MCF 10A (cell line): Measurements from ENCODE around the gene AGBL1. TPM values are rescaled to one million over a fixed set of nuclear protein-coding genes. Genes with fewer than 3 reads are reported as not detected.

ENCODE experiments used
- BruUV-seq: library from RNA; stranded (reverse); fragments of 400-500 nt; replicated peaks from 2 replicates; lab custom pipeline; 2021; lab: Mats Ljungman, UMichigan
- CTCF ChIA-PET: fragments of 300-600 bp; sonication (Branson Sonifier 250); formaldehyde crosslinking; extraction: SDS; loops from one replicate; lab custom pipeline; 2021; ENCODE audit warnings: antibody characterized with exemption, inconsistent platforms; lab: Yijun Ruan, JAX
- POLR2A ChIA-PET: fragments of 300-600, 350-650 bp; sonication (Branson Sonifier 250); formaldehyde crosslinking; extraction: SDS; loops from one replicate; lab custom pipeline; 2020; ENCODE audit warnings: antibody characterized with exemption, inconsistent platforms; lab: Yijun Ruan, JAX
- DNase-seq: peaks from one replicate; pipeline ENCODE4 v3.0.0-alpha.2; 2018; ENCODE audit not compliant: unreplicated experiment
- H3K27ac Mint-ChIP-seq: one replicate; pipeline ENCODE4 v1.8.0; 2022; ENCODE audit warnings: mild to moderate bottlenecking, low read depth, mixed read lengths; ENCODE audit not compliant: unreplicated experiment
- H3K27me3 Mint-ChIP-seq: one replicate; pipeline ENCODE4 v1.8.0; 2022; ENCODE audit warnings: mixed read lengths; ENCODE audit not compliant: insufficient read depth, unreplicated experiment
- H3K36me3 Mint-ChIP-seq: one replicate; pipeline ENCODE4 v1.8.0; 2022; ENCODE audit warnings: mild to moderate bottlenecking, moderate library complexity, mixed read lengths; ENCODE audit not compliant: insufficient read depth, unreplicated experiment
- H3K4me1 Mint-ChIP-seq: one replicate; pipeline ENCODE4 v1.8.0; 2022; ENCODE audit warnings: mixed read lengths; ENCODE audit not compliant: insufficient read depth, unreplicated experiment
- H3K4me3 Mint-ChIP-seq: one replicate; pipeline ENCODE4 v1.8.0; 2022; ENCODE audit warnings: mild to moderate bottlenecking, moderate library complexity, mixed read lengths; ENCODE audit not compliant: unreplicated experiment
- H3K9me3 Mint-ChIP-seq: one replicate; pipeline ENCODE4 v1.8.0; 2022; ENCODE audit warnings: mixed read lengths; ENCODE audit not compliant: unreplicated experiment
- intact Hi-C: fragments of 100-400 bp; cut with micrococcal nuclease; formaldehyde crosslinking; loops from 2 replicates; pipeline ENCODE4 v1.14.1; 2022
- total RNA-seq: library from RNA; stranded (reverse); gene quantifications from 2 replicates; pipeline ENCODE4 v1.2.3, GENCODE V29; 2022
- TF ChIP-seq, protein P1 (sequence below): fragments of 200-600 bp; IDR thresholded peaks from one replicate; pipeline ENCODE4 v1.8.0; 2022; ENCODE audit warnings: antibody characterized with exemption, mild to moderate bottlenecking; ENCODE audit not compliant: unreplicated experiment

The AGBL1 gene
- total RNA-seq, 1 experiment from 2014 or later, result not detected

DNA sequence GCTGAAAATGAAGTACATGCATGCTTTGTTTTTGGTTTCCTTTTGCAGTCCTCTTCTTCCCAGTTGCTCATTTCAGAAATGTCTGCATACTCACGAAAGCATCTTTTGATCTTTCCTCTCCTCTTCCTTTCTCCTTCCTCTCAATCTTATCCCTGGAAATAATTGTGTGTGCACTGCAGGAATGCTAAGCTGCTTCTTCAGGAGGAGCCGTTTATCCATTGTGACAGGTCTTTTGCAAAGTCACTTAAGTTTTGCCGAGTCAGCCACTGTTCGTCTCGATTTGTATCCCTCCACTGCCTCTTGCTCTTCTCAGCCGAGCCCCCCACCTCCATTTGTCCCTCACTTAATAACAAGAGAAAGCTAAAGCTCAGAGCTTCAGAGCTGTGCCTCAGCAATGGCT, 597.6 kb downstream of the AGBL1 start:
- no peak overlapping the region for H3K27ac Mint-ChIP-seq
- no peaks in the 10 kb centered on the region for H3K9me3 Mint-ChIP-seq
- CTCF ChIA-PET, result no interaction called here
- intact Hi-C loops, result no loop called here
- H3K4me1 Mint-ChIP-seq, result no peaks in the 10 kb centered on the region
- TF ChIP-seq, protein P1, sequence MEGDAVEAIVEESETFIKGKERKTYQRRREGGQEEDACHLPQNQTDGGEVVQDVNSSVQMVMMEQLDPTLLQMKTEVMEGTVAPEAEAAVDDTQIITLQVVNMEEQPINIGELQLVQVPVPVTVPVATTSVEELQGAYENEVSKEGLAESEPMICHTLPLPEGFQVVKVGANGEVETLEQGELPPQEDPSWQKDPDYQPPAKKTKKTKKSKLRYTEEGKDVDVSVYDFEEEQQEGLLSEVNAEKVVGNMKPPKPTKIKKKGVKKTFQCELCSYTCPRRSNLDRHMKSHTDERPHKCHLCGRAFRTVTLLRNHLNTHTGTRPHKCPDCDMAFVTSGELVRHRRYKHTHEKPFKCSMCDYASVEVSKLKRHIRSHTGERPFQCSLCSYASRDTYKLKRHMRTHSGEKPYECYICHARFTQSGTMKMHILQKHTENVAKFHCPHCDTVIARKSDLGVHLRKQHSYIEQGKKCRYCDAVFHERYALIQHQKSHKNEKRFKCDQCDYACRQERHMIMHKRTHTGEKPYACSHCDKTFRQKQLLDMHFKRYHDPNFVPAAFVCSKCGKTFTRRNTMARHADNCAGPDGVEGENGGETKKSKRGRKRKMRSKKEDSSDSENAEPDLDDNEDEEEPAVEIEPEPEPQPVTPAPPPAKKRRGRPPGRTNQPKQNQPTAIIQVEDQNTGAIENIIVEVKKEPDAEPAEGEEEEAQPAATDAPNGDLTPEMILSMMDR, result no peak
- peaks cover 14% of the 10 kb centered on the region for H3K27me3 Mint-ChIP-seq
- no peak for DNase-seq
- H3K36me3 Mint-ChIP-seq, result no peaks in the 10 kb centered on the region
- POLR2A ChIA-PET, result no interaction called here
- H3K4me3 Mint-ChIP-seq, result no peak overlapping the region
- no TSS peak for BruUV-seq

DNA sequence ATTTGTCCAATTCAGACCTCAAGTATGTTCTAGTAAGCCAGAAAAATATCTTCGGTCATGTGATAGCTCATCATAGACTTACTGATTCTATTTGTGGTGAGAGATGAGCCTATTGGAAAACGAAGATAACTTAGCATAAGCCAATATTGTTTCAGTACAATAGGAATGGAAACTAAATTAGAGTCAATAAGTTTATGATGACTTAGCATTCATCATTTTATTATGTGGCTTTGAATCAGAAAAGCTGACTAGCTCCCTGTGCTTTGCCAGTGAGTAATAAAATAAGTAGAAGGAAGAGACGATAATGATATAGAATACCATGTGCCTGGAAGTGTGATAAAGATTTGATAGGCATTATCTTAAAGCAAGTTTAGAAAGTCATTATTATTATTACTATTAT, 605.6 kb downstream of the AGBL1 start:
- intact Hi-C loops, result no loop called here
- ChIA-PET CTCF (no interaction called here), POLR2A (no interaction called here)
- H3K27me3 Mint-ChIP-seq, result peaks cover 25% of the 10 kb centered on the region
- no peak overlapping the region for H3K4me3 Mint-ChIP-seq
- H3K9me3 Mint-ChIP-seq, result no peaks in the 10 kb centered on the region
- TF ChIP-seq, protein P1, result no peak
- DNase-seq, result no peak
- no peaks in the 10 kb centered on the region for H3K4me1 Mint-ChIP-seq
- no peak overlapping the region for H3K27ac Mint-ChIP-seq
- H3K36me3 Mint-ChIP-seq, result no peaks in the 10 kb centered on the region
- no TSS peak for BruUV-seq

DNA sequence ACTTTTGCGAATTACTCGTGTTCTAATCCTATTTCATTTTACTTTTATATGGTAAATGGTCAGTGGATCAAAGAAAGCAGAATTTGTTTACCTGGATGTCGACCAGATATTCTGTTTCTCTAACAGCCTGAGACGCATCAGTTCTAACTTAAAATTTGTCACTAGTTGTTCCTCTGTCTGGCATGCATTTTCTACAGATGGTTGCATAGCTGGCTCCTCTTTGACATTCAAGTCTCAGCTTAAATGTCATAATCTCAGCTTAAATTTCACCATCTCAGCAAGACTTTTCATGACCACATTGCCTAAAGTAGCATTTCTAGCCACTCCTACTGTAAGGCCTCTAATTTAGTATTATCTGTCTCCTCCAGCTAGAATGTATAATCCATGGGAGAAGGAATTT, 609.3 kb downstream of the AGBL1 start:
- no peaks in the 10 kb centered on the region for H3K36me3 Mint-ChIP-seq
- no peak overlapping the region for H3K27ac Mint-ChIP-seq
- POLR2A ChIA-PET, result no interaction called here

DNA sequence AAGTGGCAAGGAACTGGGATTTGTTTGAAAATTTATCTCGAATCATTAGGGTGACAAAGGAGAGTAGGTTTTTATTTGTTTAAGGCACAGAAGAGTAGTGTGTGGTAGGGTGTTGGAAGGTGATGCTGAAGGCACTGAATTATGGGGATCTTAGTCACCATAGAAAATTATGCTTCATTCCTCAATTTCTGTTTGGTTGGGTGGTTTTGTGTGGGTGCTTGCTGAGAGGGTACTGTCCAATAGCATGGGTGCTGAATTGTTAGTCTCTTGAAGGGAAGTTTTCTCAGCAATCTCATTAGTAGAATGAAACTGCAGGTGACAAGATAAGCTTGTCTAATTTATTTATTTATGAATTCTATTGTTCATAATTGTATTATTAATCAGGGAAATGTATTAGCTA, 610.9 kb downstream of the AGBL1 start:
- Mint-ChIP-seq H3K9me3 (no peaks in the 10 kb centered on the region), H3K4me1 (no peaks in the 10 kb centered on the region), H3K4me3 (no peak overlapping the region), H3K36me3 (no peaks in the 10 kb centered on the region), H3K27ac (no peak overlapping the region), H3K27me3 (peaks cover 14% of the 10 kb centered on the region)
- intact Hi-C loops, result no loop called here
- no TSS peak for BruUV-seq
- TF ChIP-seq, protein P1, result no peak
- ChIA-PET POLR2A (no interaction called here), CTCF (interaction anchor here (0.5 to 1.4 kb wide), 4 partner anchors 66 to 458 kb away, joined by 3 read pairs; no protein-coding TSS in a partner anchor)
- DNase-seq, result peak; percentile 14

More for the DNA sequence above, 609.3 kb downstream of the AGBL1 start:
- DNase-seq, result no peak
- intact Hi-C loops, result no loop called here
- Mint-ChIP-seq H3K4me1 (no peaks in the 10 kb centered on the region), H3K9me3 (no peaks in the 10 kb centered on the region), H3K27me3 (peaks cover 9% of the 10 kb centered on the region), H3K4me3 (no peak overlapping the region)
- no TSS peak for BruUV-seq
- CTCF ChIA-PET, result no interaction called here
- TF ChIP-seq, protein P1, result no peak
